ENCODE measurements around the gene GRM1.

- TF ChIP-seq POLR2A (IDR thresholded peaks at IDR 0.05) (no peak), EP300 (IDR thresholded peaks at IDR 0.05) (no peak), CTCF (IDR thresholded peaks at IDR 0.05) (no peak)
Measured at GRCh38 chr6:146441907-146442306, 413.0 kb downstream of the GRM1 start.
